Renal cortical epithelial cell (primary cell): Measurements from ENCODE around the gene KDM4D. TPM values are rescaled to one million over a fixed set of nuclear protein-coding genes. Genes with fewer than 3 reads are reported as not detected.
"Not testable (repeated sequence)": the region's sequence is repeated elsewhere in the genome, so short reads cannot be mapped to it uniquely, and the experiment has no call there.

Experiments used
- DNase-seq: peaks from one replicate; pipeline ENCODE4 v3.0.0-alpha.2; 2011; ENCODE audit warnings: low read depth
- total RNA-seq: library from RNA; depleted of rRNA; stranded (reverse); fragments of >200 nt; gene quantifications from 2 replicates; pipeline ENCODE4 v1.2.3, GENCODE V29; 2014

KDM4D gene
- total RNA-seq, 1 donor from 2014 or later = 0.94 TPM

DNA sequence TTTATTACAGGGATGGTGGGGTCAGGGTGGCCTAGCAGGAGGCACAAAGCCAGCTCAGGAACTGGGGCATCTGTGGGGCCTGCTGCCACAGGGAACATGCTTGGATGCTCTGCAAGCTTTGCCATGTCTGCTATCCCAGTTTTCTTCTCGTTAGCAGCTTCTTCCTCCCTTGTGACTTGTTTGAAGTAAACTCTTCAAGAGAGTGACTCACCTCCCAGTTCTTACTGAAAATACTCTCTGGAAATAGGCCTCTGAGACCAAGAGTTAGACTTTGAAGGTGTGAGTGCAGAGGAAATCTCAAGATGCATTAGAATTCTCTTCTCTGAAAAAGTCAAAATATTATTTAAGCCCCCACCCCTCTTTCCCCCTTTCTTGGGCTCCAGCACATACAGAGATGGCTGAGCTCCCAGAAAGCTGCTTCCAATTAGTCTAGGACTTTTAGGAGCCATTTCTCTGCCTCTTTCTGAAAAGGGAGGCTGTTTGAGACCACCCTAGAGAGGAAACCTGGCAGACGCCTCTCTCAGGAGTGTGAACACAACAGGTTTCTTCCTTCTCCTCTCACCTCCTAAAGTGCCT is 15.3 kb upstream of the KDM4D start:
- DNase-seq = peak; percentile 51

DNA sequence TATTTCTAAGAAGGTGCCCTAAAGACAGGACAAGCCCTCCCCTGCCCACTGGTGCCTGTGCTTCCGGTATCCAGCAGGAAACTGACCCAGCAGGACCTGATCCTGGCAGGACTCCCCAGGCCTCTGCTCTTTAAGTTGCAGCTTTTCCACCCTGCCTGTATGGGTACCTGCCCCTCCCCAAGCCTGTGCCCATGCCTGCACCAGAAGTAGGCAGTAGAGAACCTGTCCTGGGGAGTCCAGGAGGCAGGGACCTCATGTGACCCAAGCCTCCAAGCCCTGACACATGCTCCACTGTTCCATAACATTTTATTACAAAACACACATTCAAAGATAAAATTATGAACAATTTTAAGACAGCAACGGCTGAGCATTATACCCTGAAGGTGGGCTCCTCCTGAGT is 14.3 kb upstream of the KDM4D start:
- DNase-seq = no peak

DNA sequence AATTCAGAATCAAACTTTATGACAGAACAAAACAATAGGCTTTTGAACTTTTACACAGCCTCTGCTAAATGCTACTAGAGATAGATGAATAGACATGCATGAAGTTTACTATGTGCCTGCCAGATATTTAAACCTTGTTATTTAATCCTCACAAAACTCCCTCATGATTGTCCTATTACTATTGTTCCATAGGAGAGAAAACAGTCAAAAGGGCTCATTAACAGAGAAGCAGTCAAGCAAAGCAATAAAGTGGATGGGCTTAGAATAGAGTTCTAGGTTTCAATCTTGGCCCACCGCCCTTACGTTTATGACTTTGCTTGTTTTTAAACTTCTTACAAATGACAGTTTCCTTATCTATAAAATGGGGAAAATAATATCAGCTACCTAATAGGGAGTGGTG is 13.0 kb upstream of the KDM4D start:
- no peak for DNase-seq

DNA sequence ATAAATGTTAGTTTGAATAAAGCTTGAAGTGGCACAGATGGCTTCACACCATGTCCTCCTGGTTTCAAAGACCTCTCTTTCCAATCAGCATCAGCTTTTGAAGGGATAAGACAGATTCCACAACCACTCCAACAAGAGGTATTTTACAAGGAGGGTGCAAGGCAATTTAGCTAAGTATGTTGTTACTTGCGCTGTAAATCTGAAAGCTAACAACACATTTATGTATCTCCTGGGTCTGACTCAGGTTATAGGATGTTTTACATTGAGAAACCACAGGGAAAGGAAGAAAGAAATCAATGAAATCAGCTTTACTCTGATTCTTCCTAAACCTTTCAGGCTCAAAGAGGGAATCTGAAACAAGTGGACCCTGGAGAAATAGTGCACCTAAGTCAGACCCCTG is 12.3 kb upstream of the KDM4D start:
- no peak for DNase-seq

DNA sequence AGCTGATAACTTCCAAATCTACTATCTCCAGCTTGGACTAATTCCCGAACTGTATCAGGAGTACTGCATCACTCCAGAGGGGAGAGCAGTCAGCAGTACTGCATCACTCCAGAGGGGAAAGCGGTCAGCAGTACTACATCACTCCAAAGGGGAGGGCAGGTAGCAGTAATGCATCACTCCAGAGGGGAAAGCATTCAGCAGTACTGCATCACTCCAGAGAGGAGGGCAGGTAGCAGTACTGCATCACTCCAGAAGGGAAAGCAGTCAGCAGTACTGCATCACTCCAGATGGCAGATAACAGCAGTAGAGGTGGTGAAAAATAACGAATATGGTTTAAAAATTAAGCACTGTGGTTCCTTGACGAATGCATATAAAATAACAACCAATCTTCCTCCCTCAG is 8.6 kb upstream of the KDM4D start:
- no peak for DNase-seq

DNA sequence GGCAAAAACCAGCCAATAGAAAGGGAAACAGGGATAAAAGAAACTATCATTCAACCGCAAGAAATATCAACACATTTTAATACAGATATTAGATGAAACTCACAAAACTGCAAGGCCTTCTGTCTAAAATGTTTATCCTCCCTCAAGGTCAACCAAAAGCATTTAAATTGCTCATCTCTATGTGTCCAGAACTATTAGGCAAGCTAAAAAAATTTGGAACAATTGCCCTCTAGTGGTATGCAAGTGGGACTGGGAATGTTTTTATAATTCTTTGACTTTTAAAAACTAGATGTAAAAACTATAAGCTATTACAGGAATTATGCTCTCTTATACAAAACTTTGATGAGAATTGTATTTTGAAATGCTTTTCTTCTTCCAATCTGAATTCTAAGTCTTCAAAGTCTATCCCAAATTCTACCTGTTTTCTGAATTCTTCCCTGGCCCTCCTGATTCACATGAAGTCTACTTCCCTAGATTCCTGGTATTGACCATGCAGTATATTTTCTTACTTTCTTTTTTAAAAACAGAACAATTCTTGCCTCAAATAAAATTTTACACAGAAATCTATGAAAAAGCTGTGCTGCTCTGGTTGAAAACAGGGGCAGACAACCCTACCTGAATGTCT is 5.1 kb upstream of the KDM4D start:
- DNase-seq = peak; percentile 38

DNA sequence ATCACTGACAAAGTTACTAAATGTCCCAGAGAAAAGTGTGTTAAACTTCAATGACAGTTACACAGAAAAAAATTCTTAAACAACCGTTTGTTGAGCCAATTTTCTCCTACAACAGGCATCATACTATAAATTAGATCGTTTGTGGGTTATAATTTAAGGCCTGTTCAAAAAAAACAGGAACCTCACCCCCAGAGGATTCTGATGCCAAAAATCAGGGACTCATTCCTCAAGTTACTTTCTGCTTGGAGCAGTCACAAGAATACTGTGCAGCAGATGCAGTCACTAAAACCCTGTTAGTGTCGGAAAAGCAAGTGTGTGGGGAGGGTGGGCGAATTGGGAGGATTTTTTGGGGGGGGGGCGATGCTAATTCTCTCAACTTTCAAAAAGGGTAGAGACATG is 810 bp upstream of the KDM4D start:
- DNase-seq = no peak

DNA sequence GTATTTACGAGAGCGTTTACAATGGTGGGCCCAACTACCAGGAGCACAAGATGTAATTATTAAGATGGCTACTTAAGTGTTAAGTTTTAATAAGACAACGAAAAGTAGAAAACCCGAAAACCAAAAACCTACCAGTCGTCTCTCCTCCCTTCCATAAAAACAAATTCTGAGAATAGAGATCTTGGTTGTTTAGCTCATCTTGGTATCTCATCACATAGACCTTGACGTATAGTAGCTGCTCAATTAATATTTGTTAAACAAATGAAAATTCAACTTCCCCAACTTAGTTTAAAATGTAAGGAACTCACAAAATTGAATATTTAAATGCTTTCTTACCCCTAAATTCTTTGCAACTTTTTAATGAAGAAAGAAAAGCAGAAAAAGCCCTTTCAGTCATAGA is 669 bp downstream of the KDM4D start:
- no peak for DNase-seq

DNA sequence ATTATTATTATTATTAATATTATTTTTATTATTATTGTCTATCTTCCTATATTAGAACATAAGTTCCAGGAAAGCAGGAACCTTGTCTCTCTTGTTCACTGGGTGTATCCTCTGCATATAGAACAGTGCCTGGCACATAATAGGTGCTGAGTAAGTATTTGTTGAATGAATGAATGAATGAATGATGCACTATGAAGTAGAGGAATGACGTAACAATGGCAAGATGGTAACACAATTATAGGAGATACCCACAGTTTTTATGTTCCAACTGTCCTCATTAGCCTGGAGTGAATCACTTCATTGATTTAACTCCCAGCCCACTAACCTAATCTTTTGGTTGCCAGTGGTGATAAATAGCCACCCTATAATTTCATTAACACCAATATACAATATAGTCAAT is 2.1 kb downstream of the KDM4D start:
- no peak for DNase-seq

DNA sequence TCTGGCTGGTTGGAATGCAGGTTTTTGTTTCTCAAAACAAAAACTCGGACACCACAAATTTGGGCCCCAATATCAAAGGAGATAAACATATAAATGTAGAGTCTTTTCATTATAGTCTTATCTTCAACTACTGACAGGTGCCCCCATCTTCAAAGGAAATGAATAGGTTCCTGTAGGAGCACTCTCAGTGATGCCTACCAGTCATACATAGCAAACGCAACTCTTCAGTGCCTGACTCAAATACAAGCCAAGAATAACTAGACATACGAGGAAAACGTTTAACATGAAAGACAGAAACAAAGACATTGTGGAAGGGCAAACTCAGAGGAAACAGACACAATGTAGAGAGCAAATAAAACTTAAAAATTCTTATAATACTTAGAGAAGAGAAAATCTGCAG is 13.9 kb downstream of the KDM4D start:
- DNase-seq = no peak

DNA sequence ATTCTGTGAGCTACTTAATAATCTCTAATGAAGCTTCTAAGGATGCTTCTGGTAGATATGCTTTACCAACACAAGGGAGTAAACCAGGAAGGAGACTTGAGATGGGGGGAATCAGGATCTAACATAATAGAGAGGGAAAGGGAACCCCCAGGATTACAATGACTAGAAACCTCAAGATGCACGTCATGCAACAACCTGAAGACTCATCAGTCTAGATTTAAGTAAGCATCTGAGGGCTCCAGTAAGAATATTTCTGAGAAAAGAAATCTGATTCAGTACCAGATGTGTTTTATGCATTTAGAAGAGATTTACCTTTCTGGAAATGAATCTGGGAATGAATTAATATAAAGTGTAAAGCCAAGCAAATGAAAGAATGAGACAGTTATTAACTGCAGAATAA is 15.2 kb downstream of the KDM4D start:
- DNase-seq = no peak

DNA sequence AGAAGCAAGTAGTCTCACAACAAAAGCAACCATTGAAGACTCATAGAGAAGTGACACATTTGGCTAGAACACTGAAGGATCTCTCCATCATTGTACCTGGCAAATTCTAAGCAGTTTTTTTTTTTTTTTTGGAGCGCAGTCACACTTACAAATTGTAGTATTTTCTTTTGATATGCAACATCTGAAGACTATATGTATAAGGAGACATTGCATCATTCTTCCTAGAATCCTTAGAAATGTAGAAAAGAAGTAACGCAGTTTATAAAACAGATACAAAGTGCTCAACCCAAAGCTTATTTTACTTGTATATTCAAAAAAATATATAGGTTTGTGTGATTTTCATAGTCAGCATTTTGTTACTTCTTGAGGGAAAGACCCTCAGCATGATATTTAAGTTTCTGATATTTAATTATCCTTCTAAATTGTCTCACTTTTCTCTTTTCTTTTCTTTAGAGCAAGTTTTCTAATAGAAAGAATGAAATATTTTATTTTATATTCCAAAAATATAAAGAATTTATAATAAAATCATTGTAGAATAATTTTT is 20.0 kb downstream of the KDM4D start:
- DNase-seq = no peak

DNA sequence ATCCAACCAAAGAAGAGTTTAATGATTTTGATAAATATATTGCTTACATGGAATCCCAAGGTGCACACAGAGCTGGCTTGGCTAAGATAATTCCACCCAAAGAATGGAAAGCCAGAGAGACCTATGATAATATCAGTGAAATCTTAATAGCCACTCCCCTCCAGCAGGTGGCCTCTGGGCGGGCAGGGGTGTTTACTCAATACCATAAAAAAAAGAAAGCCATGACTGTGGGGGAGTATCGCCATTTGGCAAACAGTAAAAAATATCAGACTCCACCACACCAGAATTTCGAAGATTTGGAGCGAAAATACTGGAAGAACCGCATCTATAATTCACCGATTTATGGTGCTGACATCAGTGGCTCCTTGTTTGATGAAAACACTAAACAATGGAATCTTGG is 23.9 kb downstream of the KDM4D start:
- no peak for DNase-seq

DNA sequence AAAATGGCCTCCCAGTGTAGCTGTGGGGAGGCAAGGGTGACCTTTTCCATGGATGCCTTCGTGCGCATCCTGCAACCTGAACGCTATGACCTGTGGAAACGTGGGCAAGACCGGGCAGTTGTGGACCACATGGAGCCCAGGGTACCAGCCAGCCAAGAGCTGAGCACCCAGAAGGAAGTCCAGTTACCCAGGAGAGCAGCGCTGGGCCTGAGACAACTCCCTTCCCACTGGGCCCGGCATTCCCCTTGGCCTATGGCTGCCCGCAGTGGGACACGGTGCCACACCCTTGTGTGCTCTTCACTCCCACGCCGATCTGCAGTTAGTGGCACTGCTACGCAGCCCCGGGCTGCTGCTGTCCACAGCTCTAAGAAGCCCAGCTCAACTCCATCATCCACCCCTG is 24.8 kb downstream of the KDM4D start:
- no peak for DNase-seq

DNA sequence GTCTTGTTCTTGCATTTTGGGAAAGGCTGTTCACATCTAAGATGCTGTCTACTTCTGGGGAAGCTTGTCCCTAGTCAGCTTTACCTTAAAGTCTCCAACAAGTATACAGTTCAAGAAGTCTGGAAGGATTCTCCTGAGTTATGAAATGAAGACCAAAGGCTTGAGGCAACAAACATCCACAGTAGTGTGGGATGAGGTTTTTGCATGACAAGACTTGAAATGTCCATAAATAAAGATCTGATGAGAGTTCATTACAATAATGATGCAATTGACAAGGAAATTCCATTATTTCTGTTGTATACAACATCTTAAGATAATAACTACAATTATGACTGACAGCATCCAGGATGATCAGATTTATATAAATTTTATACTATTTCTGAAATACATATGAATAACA is 30.2 kb downstream of the KDM4D start:
- DNase-seq = no peak

DNA sequence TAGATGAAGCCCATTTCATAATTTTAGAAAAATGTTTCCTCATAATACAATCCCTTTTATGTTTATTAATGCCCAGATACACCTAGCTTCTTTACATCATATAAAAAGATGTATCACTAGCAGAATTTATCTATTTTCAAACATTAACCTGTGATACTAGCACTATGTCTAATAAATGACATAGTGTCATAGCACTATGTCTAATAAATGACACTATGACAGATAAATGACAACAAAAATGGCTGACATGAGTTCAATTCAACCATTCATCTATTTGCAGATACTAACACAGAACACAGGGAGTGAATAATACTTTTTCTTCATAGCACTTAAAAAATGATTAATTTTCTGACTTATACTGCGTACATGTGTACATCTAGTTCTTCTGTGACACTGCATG is 32.1 kb downstream of the KDM4D start:
- no peak for DNase-seq

DNA sequence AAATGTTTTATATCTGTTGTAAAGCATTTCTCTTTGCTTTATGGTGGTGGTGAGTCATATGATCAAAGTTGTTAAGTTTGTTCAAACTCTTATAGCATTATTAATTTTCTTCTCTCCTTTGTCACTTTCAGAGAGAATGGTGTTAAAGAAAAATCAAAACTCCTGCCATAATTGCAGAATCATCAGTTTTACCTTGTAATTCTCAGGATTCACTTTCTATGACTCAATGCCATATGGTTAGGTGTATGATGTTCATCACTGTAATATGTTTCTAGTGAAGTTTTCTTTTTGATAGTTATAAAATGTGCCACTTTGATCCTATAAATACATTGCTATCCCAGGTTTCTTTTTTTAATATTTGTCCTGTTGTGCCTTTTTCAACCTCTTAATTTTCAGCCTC is 37.9 kb downstream of the KDM4D start:
- DNase-seq = no peak

DNA sequence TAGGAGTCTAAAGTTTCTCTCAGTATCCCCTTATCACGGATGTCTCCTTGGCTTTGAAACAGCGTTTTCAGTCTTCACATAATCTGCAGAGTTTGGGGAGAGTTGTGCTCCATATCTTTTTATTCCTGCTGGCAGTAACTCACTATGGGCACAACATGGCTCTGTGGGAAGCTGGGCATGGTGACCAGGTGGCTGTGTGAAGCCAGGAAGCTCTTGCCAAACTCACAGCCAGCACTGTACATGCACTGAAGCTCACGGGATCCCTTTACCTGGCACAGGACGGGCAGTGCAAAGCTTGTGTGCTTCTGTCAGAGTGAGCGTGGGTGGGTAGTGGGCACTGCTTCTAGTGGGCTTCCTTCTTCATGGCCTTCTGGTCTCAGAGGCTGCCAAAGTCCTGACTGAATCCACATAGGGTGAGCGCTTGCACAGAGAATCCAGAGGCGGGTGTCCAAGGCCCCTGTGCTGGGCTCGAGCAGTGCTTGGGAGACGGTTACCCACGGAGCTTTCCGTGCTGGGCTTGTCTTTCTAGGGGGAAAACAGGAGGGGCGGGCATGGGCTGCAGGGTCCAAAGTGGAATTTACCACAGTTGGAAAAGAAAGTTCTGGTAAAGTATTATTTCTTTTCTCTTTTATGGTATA is 40.8 kb downstream of the KDM4D start:
- no peak for DNase-seq

DNA sequence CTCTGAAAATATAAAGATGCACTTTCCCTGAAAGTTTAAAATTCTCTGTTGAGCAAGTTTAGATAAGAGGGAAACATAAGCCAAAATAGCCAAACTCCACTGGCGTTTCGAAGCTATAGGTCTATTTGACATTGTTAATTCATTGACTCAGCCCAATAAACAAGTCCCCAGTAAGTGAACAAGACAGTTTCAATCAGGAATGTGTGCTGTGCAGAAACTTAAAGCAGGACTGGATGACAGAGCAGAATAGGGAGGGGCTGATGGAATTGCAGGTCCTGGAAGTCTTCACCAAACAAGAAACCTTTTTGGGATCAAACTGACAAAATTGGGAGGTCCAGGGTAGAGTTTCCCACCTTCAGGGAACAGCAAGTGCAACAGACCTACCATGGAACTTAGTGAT is 42.6 kb downstream of the KDM4D start:
- no peak for DNase-seq

DNA sequence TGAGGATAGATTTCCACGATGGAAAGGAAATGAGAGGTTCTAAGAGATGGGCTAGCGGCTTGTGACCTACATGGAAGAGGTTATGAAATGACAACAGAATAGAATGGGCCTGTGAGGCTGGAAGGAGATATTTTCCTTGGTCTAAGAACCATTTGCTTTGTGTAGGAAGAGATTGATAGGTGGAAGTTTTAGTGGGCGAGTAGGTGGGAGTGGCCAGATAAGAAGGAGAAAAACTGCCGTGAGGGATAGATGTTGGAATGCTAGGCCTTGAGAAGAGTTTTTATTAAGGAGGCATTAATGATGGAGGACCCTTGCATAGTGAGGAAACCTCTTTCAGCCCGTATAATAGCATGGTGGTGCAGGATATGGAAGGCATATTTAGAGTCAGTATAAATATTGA is 48.0 kb downstream of the KDM4D start:
- not testable (repeated sequence) for DNase-seq

DNA sequence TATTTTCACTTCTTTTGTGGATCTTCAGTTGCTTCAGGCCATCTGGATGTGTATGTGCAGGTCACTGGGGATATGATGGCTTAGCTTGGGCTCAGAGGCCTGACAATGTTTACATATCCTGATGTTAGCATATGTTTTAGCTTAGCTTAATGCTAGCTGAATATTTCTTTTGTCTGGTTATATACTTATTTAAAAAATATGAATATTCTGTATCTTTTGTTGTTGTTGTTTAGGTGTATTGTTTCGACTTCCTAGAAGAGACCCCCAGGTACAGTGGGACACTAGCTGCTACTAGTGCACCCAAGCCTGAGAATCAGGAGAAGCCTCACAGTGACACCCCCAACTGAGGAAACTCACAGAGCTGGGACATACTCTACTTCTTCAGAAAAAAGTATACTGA is 51.4 kb downstream of the KDM4D start, which contains the start of gene KDM4E:
TSS of gene KDM4E (plus strand) at position 301 of the 400 bp plus-strand sequence. CDS start 300 bp downstream, outside the sequence.
- no peak for DNase-seq

DNA sequence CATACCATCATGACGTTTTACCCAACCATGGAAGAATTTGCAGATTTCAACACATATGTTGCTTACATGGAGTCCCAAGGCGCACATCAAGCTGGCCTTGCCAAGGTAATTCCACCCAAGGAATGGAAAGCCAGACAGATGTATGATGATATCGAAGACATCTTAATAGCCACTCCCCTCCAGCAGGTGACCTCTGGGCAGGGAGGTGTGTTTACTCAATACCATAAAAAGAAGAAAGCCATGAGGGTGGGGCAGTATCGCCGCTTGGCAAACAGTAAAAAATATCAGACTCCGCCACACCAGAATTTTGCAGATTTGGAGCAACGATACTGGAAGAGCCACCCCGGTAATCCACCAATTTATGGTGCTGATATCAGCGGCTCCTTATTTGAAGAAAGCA is 52.1 kb downstream of the KDM4D start:
- DNase-seq = not testable (repeated sequence)

DNA sequence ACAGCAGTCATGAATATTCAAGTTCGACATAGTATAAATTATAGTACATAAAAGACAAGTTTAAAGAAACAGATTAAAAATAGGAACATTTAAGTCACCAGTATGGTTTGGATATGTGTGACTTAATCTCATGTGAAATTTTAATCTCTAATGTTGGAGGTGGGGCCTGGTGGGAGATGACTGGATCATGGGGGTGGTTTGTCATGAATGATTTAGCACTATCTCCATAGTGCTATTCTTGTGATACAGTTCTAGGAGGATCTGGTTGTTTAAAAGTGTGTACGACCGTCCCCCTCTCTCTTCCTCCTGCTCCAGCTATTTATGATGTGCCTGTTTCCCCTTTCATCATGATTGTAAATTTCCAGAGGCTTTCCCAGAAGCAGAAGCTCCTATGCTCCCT is 54.8 kb downstream of the KDM4D start:
- no peak for DNase-seq
